Activated CD8-positive, alpha-beta memory T cell treated with anti-CD3 and anti-CD28 coated beads, Interleukin-2, amount 50 U/mL, for 24 hours (primary cell): ENCODE data around the gene WDR5B.
"Not testable (repeated sequence)": the region's sequence is repeated elsewhere in the genome, so short reads cannot be mapped to it uniquely, and the experiment has no call there.

Experiments used
- DNase-seq: peaks from one replicate; pipeline ENCODE4 v3.0.0-alpha.2; 2020; ENCODE audit errors: extremely low read depth

The WDR5B gene

DNA sequence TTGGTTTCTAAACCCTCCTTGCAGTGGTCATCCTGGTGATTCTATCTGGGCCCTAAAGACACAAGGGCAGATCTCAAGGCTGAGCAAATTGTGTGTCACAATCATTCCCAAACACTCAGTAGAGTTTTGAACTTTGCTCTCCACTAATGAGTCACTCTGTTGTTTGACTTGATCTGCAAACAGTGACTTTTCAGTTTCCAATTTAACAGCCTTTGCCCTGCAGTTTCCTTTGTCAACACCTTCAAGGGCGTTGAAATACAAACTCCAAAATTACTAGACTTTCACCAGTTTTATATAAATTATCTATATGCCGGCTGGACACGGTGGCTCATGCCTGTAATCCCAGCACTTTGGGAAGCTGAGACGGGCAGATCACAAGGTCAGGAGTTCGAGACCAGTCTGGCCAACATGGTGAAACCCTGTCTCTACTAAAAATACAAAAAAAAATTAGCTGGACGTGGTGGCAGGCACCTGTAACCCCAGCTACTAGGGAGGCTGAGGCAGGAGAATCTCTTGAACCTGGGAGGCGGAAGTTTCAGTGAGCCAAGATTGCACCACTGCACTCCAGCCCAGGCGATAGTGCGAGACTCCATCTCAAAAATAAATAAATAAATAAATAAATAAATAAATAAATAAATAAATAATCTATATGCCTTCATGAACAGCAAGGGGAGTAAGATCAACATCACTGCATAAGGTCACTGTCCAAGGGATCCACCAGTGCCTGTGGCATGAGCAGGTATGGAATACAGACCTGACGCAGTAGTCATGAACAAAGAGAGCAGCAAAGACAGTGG lies 50.1 kb downstream of the WDR5B start:
- DNase-seq = not testable (repeated sequence)

- no peak for DNase-seq
Observed at GRCh38 chr3:122365073-122365472, 50.8 kb downstream of the WDR5B start.

DNA sequence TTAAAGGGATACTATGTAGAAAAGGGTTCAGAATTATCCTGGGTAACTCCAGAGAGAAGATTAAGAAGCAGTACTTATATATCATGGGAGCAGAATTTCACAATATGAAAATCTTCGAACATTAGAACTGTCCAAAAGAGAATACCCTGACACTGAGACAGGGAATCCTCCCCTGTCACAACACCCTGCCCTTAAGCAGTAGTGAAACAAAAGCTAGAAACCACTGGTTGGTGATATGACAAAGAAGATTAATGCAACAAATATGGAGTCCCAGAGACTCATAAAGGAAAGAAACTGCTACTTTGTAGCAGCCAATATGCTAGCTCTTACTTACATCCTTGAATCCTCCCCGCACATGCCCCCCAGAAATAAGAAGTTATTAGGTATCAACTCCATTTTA lies 51.4 kb downstream of the WDR5B start:
- no peak for DNase-seq
